Fibroblast of peridontal ligament (primary cell): ENCODE measurements around the gene PIK3CA.
A peak's percentile ranks its signal among the peaks of the same experiment; 100 is the strongest.

Experiments
- DNase-seq: peaks from one replicate; pipeline ENCODE4 v3.0.0-alpha.2; 2010; ENCODE audit errors: extremely low read depth

PIK3CA gene

GRCh38 chr3:179147873-179148615 is at the start of gene PIK3CA:
Gene PIK3CA (plus strand): TSS chr3:179148357. CDS start chr3:179198826, 50,469 bp downstream.
- peak; percentile 99 for DNase-seq

- DNase-seq, result peak; percentile 69
These were observed 49.6 kb upstream of the PIK3CA start for GRCh38 chr3:179098388-179099077.

- DNase-seq, result peak; percentile 49
These were observed 47.5 kb upstream of the PIK3CA start for GRCh38 chr3:179100652-179101051.

- no peak for DNase-seq
These were observed 42.3 kb upstream of the PIK3CA start for GRCh38 chr3:179105881-179106280.

- DNase-seq, result no peak
These were observed 40.5 kb upstream of the PIK3CA start for GRCh38 chr3:179107617-179108016.

GRCh38 chr3:179108086-179108485 is 40.1 kb upstream of the PIK3CA start:
- peak; percentile 64 for DNase-seq

GRCh38 chr3:179113903-179114302 is 34.3 kb upstream of the PIK3CA start:
- DNase-seq, result peak; percentile 95

GRCh38 chr3:179115444-179115843 is 32.7 kb upstream of the PIK3CA start:
- peak; percentile 81 for DNase-seq

GRCh38 chr3:179116816-179117215 is 31.3 kb upstream of the PIK3CA start:
- peak; percentile 68 for DNase-seq

- peak; percentile 37 for DNase-seq
These were observed 15.8 kb upstream of the PIK3CA start for GRCh38 chr3:179132191-179132890.

GRCh38 chr3:179133575-179133974 is 14.6 kb upstream of the PIK3CA start:
- no peak for DNase-seq

GRCh38 chr3:179136195-179136594 is 12.0 kb upstream of the PIK3CA start:
- no peak for DNase-seq

- DNase-seq, result no peak
These were observed 6.3 kb upstream of the PIK3CA start for GRCh38 chr3:179141890-179142289.

GRCh38 chr3:179146911-179147513 is 1.1 kb upstream of the PIK3CA start:
- DNase-seq, result peak; percentile 88

GRCh38 chr3:179147514-179147872 is 664 bp upstream of the PIK3CA start:
- DNase-seq, result no peak

- DNase-seq, result peak; percentile 23
These were observed 654 bp downstream of the PIK3CA start for GRCh38 chr3:179148616-179149405.

GRCh38 chr3:179149406-179149867 is 1.3 kb downstream of the PIK3CA start:
- DNase-seq, result peak; percentile 47

- peak; percentile 15 for DNase-seq
These were observed 1.8 kb downstream of the PIK3CA start for GRCh38 chr3:179149951-179150350.

- no peak for DNase-seq
These were observed 2.5 kb downstream of the PIK3CA start for GRCh38 chr3:179150610-179151009.

- DNase-seq, result no peak
These were observed 3.3 kb downstream of the PIK3CA start for GRCh38 chr3:179151474-179151873.

- no peak for DNase-seq
These were observed 8.0 kb downstream of the PIK3CA start for GRCh38 chr3:179156170-179156569.
